NT2/D1 (cell line): ENCODE measurements around the gene RAB4A.
A peak's percentile ranks its signal among the peaks of the same experiment; 100 is the strongest.

Source experiments
- DNase-seq: peaks from one replicate; pipeline ENCODE4 v3.0.0-alpha.2; 2011; ENCODE audit warnings: low read depth, low spot score
- H3K27me3 ChIP-seq: 2 replicates; pipeline ENCODE4 v1.6.0; 2011; ENCODE audit warnings: mild to moderate bottlenecking; ENCODE audit not compliant: insufficient read length, insufficient read depth
- H3K36me3 ChIP-seq: 2 replicates; pipeline ENCODE4 v1.6.1; 2011; ENCODE audit warnings: mild to moderate bottlenecking, low read length, mixed read lengths; ENCODE audit not compliant: insufficient read depth, insufficient read length
- H3K4me1 ChIP-seq: 2 replicates; pipeline ENCODE4 v1.5.1; 2011; ENCODE audit not compliant: insufficient read depth, insufficient read length
- H3K4me3 ChIP-seq: 2 replicates; pipeline ENCODE4 v1.5.1; 2011; ENCODE audit warnings: low read depth; ENCODE audit not compliant: insufficient read length
- H3K9ac ChIP-seq: 2 replicates; pipeline ENCODE4 v1.6.0; 2011; ENCODE audit warnings: low read depth; ENCODE audit not compliant: insufficient read length
- H3K9me3 ChIP-seq: 2 replicates; pipeline ENCODE4 v1.5.1; 2011; ENCODE audit warnings: mild to moderate bottlenecking, low read length; ENCODE audit not compliant: insufficient read depth
- SUZ12 ChIP-seq: IDR thresholded peaks from 2 replicates; pipeline ENCODE4 v1.6.1; 2011; ENCODE audit not compliant: insufficient read length, insufficient read depth; ENCODE audit errors: extremely low read depth
- YY1 ChIP-seq: IDR thresholded peaks from 2 replicates; pipeline ENCODE4 v1.6.1; 2011; ENCODE audit not compliant: insufficient read length, insufficient read depth
- ZNF274 ChIP-seq: IDR thresholded peaks from 2 replicates; pipeline ENCODE4 v1.6.1; 2011; ENCODE audit warnings: mild to moderate bottlenecking, low read depth, low read length

Gene RAB4A

GRCh38 chr1:229228522-229228921 is 42.4 kb upstream of the RAB4A start:
- Histone ChIP-seq H3K27me3 (no peaks in the 10 kb centered on the region), H3K9ac (no peak overlapping the region), H3K36me3 (no peaks in the 10 kb centered on the region), H3K4me3 (no peak overlapping the region), H3K4me1 (peaks cover 30% of the 10 kb centered on the region), H3K9me3 (no peaks in the 10 kb centered on the region)
- TF ChIP-seq SUZ12 (no peak), ZNF274 (no peak), YY1 (no peak)
- no peak for DNase-seq

GRCh38 chr1:229229137-229229720 is 41.7 kb upstream of the RAB4A start:
- H3K4me1 ChIP-seq: peaks cover 30% of the 10 kb centered on the region
- DNase-seq: no peak
- no peaks in the 10 kb centered on the region for H3K27me3 ChIP-seq
- TF ChIP-seq SUZ12 (no peak), YY1 (no peak), ZNF274 (no peak)
- H3K9ac ChIP-seq: peak overlapping the region; percentile 61
- no peaks in the 10 kb centered on the region for H3K9me3 ChIP-seq
- H3K4me3 ChIP-seq: no peak overlapping the region
- no peaks in the 10 kb centered on the region for H3K36me3 ChIP-seq

- H3K4me1 ChIP-seq: peaks cover 30% of the 10 kb centered on the region
- H3K9ac ChIP-seq: peak overlapping the region; percentile 61
- H3K4me3 ChIP-seq: no peak overlapping the region
- no peaks in the 10 kb centered on the region for H3K36me3 ChIP-seq
- DNase-seq: no peak
- no peaks in the 10 kb centered on the region for H3K9me3 ChIP-seq
- TF ChIP-seq YY1 (no peak), SUZ12 (no peak), ZNF274 (no peak)
- H3K27me3 ChIP-seq: no peaks in the 10 kb centered on the region
Observed at GRCh38 chr1:229229721-229230139, 41.2 kb upstream of the RAB4A start.

GRCh38 chr1:229230140-229230892 is 40.6 kb upstream of the RAB4A start:
- H3K4me3 ChIP-seq: peak overlapping the region; percentile 22
- H3K9ac ChIP-seq: peak overlapping the region; percentile 61
- no peaks in the 10 kb centered on the region for H3K27me3 ChIP-seq
- H3K9me3 ChIP-seq: no peaks in the 10 kb centered on the region
- H3K36me3 ChIP-seq: no peaks in the 10 kb centered on the region
- peak; percentile 71 for DNase-seq
- peaks cover 30% of the 10 kb centered on the region for H3K4me1 ChIP-seq
- TF ChIP-seq ZNF274 (no peak), SUZ12 (no peak), YY1 (no peak)

- Histone ChIP-seq H3K4me3 (no peak overlapping the region), H3K9me3 (no peaks in the 10 kb centered on the region), H3K4me1 (peaks cover 27% of the 10 kb centered on the region), H3K9ac (no peak overlapping the region), H3K27me3 (no peaks in the 10 kb centered on the region), H3K36me3 (no peaks in the 10 kb centered on the region)
- peak; percentile 57 for DNase-seq
- TF ChIP-seq ZNF274 (no peak), YY1 (no peak)
Observed at GRCh38 chr1:229230893-229231753, 39.8 kb upstream of the RAB4A start.

- Histone ChIP-seq H3K9ac (no peak overlapping the region), H3K4me3 (no peak overlapping the region), H3K9me3 (no peaks in the 10 kb centered on the region), H3K36me3 (no peaks in the 10 kb centered on the region), H3K4me1 (peaks cover 27% of the 10 kb centered on the region), H3K27me3 (no peaks in the 10 kb centered on the region)
- no peak for DNase-seq
- no peak for TF ChIP-seq SUZ12
- no peak for TF ChIP-seq ZNF274
- no peak for TF ChIP-seq YY1
Observed at GRCh38 chr1:229231754-229232119, 39.2 kb upstream of the RAB4A start.
